GM12891 (cell line): Measurements from ENCODE around the gene LHFPL6.

ENCODE experiments used
- DNase-seq: peaks from one replicate; pipeline ENCODE4 v3.0.0; 2011; ENCODE audit warnings: low spot score; ENCODE audit not compliant: insufficient read length
- FAIRE-seq: peaks from 2 replicates; lab custom pipeline; 2011; peaks lifted over from hg19 to GRCh38; lab: Jason Lieb, UNC
- PAX5 ChIP-seq: IDR thresholded peaks from 2 replicates; pipeline ENCODE4 v1.6.1; 2011; ENCODE audit warnings: low read length, moderate library complexity, mild to moderate bottlenecking; ENCODE audit not compliant: insufficient read depth, severe bottlenecking
- POLR2A ChIP-seq: IDR thresholded peaks from 2 replicates; pipeline ENCODE4 v1.6.1; 2011; ENCODE audit warnings: low read depth, low read length, control low read depth
- POLR2AphosphoS5 ChIP-seq: IDR thresholded peaks from 2 replicates; pipeline ENCODE4 v1.6.1; 2011; ENCODE audit warnings: low read depth, low read length, control low read depth
- POU2F2 ChIP-seq: IDR thresholded peaks from 2 replicates; pipeline ENCODE4 v1.6.1; 2011; ENCODE audit warnings: low read depth, mild to moderate bottlenecking, control low read depth, low read length, moderate library complexity
- SPI1 ChIP-seq: IDR thresholded peaks from 2 replicates; pipeline ENCODE4 v1.6.1; 2011; ENCODE audit warnings: low read depth, low read length, control low read depth
- TAF1 ChIP-seq: IDR thresholded peaks from 2 replicates; pipeline ENCODE4 v1.6.1; 2011; ENCODE audit warnings: low read depth, low read length, control low read depth

LHFPL6 gene

DNA sequence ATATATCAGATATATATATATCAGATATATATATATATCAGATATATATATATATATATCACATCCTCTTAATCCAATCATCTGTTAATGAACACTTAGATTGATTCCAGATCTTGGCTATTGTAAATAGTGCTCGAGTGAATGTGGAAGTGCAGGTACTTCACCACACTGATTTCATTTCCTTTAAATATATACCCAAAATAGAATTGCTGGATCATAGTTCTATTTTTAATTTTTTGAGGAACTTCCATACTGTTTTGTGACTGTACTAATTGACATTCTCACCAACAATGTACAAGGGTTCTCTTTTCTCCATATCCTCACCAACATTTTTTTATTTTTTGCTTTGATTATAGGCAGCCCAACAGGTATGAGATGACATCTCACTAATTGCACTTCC is 287.2 kb downstream of the LHFPL6 start:
- DNase-seq, result no peak
- no peak for FAIRE-seq
- no peak for TF ChIP-seq SPI1
- no peak for TF ChIP-seq TAF1
- no peak for TF ChIP-seq PAX5
- no peak for TF ChIP-seq POU2F2
- no peak for TF ChIP-seq POLR2AphosphoS5
- TF ChIP-seq POLR2A, result no peak

DNA sequence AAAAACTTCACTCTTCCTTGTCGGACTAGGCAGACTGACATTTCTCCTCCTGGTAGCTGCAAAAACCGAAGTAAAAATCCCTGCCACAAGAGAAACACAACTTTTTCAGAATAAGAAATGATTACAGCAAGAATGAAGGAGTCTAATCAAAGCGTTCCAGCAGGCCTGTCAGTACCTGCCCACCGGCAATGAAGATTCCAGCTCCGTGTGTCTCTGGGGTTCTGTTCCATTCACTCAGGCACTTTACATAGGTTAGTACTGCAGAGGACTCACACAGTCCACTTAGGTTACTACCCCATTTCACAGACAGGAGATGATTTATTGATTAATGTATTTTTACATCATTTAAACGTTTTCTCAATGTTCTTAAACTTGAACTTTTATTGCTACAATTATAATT is 289.3 kb downstream of the LHFPL6 start:
- FAIRE-seq (no peak), DNase-seq (no peak)
- TF ChIP-seq SPI1, result no peak

DNA sequence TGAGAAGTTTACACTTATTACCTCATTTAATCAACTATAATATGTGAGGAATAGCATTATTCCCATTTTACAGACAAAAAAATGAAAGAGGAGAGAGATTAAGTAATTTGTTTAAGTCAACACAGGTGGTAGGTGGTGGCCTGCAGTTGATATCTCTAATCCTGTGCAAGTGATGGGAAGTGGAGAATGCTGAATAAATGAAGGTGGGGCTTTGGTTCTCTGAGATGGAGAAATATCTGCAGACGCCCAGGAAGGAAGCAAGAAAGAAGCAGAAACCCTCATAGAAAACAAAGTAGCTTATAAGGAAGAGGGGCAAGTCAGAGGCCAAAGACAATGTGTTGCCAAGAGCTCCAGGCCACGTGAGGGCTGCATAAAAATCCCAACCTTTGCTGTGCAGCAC is 290.4 kb downstream of the LHFPL6 start:
- FAIRE-seq (no peak), DNase-seq (no peak)
- TF ChIP-seq PAX5 (no peak), POU2F2 (no peak), TAF1 (no peak), POLR2AphosphoS5 (no peak), POLR2A (no peak), SPI1 (no peak)

DNA sequence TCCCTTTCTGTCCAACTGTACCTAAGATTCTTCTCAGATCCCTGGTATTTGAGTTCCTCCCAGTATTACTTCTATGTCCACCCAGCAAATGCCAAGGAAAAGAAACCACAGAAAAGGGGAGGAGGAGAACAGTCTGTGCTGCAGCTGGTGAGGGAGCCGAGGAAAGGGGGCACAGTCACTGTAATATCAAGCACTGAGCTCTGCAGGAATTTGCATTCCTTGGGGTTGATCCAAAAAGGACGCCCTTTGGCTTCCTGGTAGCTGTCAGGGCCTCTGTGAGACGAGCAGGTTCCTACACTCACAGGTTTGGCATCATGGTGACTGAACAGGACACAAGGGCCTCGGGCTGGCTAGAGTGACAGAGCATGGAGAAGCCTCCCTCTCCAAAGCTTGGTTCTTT is 291.4 kb downstream of the LHFPL6 start:
- DNase-seq (no peak), FAIRE-seq (no peak)
- no peak for TF ChIP-seq SPI1
- no peak for TF ChIP-seq PAX5
- no peak for TF ChIP-seq POLR2A
- no peak for TF ChIP-seq POLR2AphosphoS5
- no peak for TF ChIP-seq POU2F2
- no peak for TF ChIP-seq TAF1

DNA sequence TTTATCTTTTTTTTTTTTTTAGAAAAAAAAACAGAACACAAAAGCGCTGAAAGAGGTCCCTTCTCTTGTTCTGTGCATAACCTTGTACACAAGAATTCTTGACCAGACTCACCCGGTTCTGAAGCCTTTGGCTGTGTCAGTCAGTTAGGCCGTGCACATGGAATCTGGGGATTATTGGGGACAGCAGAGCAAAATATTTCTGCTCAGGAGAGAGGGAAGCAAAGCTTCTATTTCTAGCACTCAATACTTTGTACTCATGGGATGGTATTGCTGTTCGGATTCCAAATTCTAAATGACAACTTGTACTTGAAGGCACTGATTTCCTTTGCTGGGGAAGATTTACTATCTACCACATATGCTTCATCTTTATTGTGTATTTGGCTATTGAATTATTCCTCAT is 292.0 kb downstream of the LHFPL6 start:
- FAIRE-seq, result no peak
- TF ChIP-seq SPI1 (no peak), POU2F2 (no peak), PAX5 (no peak), TAF1 (no peak), POLR2AphosphoS5 (no peak), POLR2A (no peak)

DNA sequence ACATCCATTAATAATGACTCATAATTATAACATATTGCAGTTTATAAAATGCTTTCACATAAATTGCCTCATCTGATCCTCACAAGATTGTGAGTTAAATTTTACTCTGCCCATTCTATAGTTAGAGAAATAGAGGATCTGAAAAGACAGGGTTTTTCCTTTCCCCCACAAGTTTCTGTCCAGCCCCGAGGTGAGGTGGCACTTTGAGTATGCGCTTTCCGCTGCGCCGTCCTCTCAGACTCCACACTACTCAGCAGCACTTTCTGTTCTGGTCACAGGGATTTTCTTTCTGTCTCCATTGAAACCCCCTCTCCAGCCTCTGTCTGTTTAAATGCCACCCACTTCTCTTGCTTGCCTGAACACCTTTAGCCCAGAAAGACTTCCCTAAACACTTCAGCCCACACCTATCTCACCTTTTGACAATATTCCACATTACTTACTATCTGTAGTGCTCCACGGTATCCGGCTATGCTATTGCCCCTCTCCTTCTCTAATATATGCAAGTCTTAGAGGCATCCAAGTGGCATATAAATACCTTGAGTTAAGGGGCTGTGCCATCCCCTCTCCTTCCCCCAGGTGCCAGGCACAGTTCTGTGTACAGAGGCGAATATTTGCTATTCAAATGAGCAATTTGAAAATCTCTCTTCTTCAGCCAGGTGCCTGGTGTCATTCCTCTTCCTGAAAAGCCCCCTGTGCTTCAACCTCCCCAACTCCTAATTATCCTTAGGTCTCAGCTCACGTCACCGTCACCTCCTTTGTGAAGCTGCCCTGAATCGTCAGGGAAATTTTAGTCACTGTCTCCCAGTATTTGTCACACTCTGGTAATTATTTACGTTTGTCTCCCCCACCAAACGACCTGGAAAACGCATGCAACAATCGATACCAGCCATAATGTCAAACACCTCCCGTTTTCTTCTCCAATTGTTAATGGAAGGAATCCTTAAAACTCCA is 296.1 kb downstream of the LHFPL6 start:
- no peak for DNase-seq
- FAIRE-seq, result no peak
- TF ChIP-seq SPI1, result peak; percentile 83
- TF ChIP-seq TAF1, result no peak
- TF ChIP-seq POU2F2, result peak; percentile 52; the same call in 1 of the 2 replicates

More for the DNA sequence above, 292.0 kb downstream of the LHFPL6 start:
- DNase-seq, result no peak

DNA sequence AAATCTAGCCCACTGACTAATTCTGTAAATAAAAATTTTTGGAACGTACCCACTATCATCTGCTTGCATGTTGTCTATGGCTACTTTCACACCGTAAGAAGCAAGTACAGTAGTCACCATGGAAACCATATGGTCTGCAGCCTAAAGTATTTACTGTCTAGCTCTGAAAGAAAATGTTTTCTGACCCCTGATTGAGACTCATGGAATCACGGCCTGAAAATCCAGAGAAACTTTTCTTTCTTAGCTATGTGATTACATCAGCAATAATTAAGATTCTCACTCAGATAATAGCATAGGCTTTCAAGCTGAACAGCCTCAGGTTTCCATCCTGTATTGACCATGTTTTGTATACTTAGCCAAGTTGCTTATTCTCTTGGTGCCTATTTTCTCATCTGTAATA is 300.2 kb downstream of the LHFPL6 start:
- FAIRE-seq (no peak), DNase-seq (no peak)
- TF ChIP-seq PAX5 (no peak), SPI1 (no peak), POLR2A (no peak), TAF1 (no peak), POU2F2 (no peak), POLR2AphosphoS5 (no peak)

DNA sequence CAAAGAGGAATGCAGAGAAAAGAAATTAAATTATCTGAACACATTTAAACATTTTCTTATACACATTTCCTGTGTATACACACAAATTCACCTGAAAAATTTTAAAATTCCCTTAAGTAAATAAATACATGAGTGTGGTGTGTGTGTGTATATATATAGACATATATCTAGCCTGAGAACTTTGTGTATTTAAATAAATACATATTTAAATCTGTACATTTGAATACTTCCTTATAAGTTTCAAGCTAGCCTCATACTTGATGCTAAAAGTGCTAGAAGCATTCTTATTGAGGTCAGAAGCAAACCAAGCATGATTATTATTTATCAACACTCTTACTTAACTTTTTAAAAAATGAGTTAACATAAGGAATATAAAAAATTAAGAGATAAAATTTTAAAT is 304.0 kb downstream of the LHFPL6 start:
- DNase-seq (no peak), FAIRE-seq (no peak)
- TF ChIP-seq POLR2A (no peak), SPI1 (no peak), TAF1 (no peak)

DNA sequence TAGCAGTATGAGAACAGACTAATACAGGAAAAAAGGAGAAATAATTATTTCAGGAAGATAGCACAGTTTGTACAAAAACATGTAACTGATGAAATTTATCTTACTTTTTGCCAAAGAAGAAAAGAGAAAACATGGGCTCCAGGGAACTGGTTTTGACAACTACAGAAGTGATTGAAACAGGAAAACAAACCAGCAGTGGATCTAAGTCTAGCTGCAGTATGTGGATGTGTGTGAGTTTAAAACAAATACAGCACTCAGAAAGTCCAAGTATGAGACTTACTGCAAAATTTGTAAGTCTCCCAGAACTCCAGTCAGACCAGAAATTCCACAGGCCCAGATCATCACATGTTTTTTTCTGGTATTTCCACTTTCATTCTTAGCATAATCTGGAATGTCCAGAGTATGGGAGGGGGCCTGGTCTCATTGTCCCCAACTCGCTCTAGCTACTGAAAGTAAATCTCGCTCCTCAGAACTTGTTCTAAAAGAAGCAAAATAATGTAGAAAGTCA is 305.3 kb downstream of the LHFPL6 start:
- no peak for FAIRE-seq
- TF ChIP-seq TAF1, result no peak
- TF ChIP-seq PAX5, result no peak
- no peak for TF ChIP-seq SPI1
- TF ChIP-seq POLR2AphosphoS5, result no peak
- no peak for TF ChIP-seq POU2F2
- no peak for TF ChIP-seq POLR2A
- DNase-seq, result no peak

DNA sequence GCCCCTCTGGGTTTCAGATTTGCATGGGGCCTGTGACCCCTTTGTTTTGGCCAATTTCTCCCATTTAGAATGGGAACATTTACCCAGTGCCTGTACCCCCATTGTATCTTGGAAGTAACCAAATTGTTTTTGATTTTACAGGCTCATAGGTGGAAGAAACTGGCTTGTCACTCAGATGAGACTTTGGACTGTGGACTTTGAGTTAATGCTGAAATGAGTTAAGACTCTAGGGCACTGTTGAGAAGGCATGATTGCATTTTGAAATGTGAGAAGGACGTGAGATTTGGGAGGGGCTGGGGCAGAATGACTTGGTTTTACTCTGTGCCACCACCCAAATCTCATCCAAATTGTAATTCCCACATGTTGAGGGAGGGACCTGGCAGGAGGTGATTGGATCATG is 306.0 kb downstream of the LHFPL6 start:
- TF ChIP-seq SPI1 (no peak), PAX5 (no peak), TAF1 (no peak), POU2F2 (no peak), POLR2AphosphoS5 (no peak), POLR2A (no peak)
- no peak for FAIRE-seq

More for the DNA sequence above, 306.0 kb downstream of the LHFPL6 start:
- DNase-seq, result no peak
